KMS-11 (cell line): ENCODE measurements around the gene CFAP92.

Experiments
- H2AFZ ChIP-seq: fragments of 200-600 bp; sonication (generic); 2 replicates; pipeline ENCODE4 v1.6.1; 2016; ENCODE audit warnings: antibody characterized with exemption, mixed run types, low read depth
- H3K27ac ChIP-seq: fragments of 200-600 bp; sonication (generic); 2 replicates; pipeline ENCODE4 v1.6.1; 2016; ENCODE audit warnings: mild to moderate bottlenecking, mixed run types
- H3K27me3 ChIP-seq: fragments of 200-600 bp; sonication (generic); 2 replicates; pipeline ENCODE4 v1.6.1; 2017; ENCODE audit warnings: mild to moderate bottlenecking, low read depth, mixed run types, moderate library complexity; ENCODE audit not compliant: insufficient read depth
- H3K36me3 ChIP-seq: fragments of 200-600 bp; sonication (generic); 2 replicates; pipeline ENCODE4 v1.6.1; 2017; ENCODE audit warnings: mild to moderate bottlenecking, mixed run types; ENCODE audit not compliant: insufficient read depth
- H3K4me1 ChIP-seq: fragments of 200-600 bp; sonication (generic); 2 replicates; pipeline ENCODE4 v1.6.1; 2016; ENCODE audit warnings: mild to moderate bottlenecking, low read depth, mixed run types; ENCODE audit not compliant: poor library complexity, severe bottlenecking
- H3K4me2 ChIP-seq: fragments of 200-600 bp; sonication (generic); 2 replicates; pipeline ENCODE4 v1.7.0; 2016; ENCODE audit warnings: mild to moderate bottlenecking, mixed run types
- H3K4me3 ChIP-seq: fragments of 200-600 bp; sonication (generic); IDR thresholded peaks from 2 replicates; pipeline ENCODE4 v1.6.1; 2017; ENCODE audit warnings: low read depth, low read length, mixed read lengths; ENCODE audit not compliant: insufficient read depth
- H3K79me2 ChIP-seq: fragments of 200-600 bp; sonication (generic); 2 replicates; pipeline ENCODE4 v1.6.1; 2016; ENCODE audit warnings: low read depth, mixed run types; ENCODE audit not compliant: insufficient read depth
- H3K9ac ChIP-seq: fragments of 200-600 bp; sonication (generic); 2 replicates; pipeline ENCODE4 v1.6.1; 2016; ENCODE audit warnings: mild to moderate bottlenecking, mixed run types
- H4K20me1 ChIP-seq: fragments of 200-600 bp; sonication (generic); 2 replicates; pipeline ENCODE4 v1.6.1; 2016; ENCODE audit warnings: mild to moderate bottlenecking, mixed run types; ENCODE audit not compliant: insufficient read depth
- CTCF ChIP-seq: fragments of 200-600 bp; sonication (generic); conservative IDR thresholded peaks from 2 replicates; pipeline ENCODE4 v1.6.1; 2017; ENCODE audit warnings: low read depth, mild to moderate bottlenecking, antibody characterized with exemption, low read length, moderate library complexity, mixed read lengths

CFAP92 gene

GRCh38 chr3:128956440-128956839 lies 37.4 kb downstream of the CFAP92 start:
- no peak overlapping the region for H2AFZ ChIP-seq
- no peak overlapping the region for H3K27ac ChIP-seq
- H3K36me3 ChIP-seq, result no peaks in the 10 kb centered on the region
- TF ChIP-seq CTCF, result no peak
- no peak overlapping the region for H3K4me2 ChIP-seq
- H4K20me1 ChIP-seq, result no peaks in the 10 kb centered on the region
- H3K27me3 ChIP-seq, result no peaks in the 10 kb centered on the region
- no peak overlapping the region for H3K4me3 ChIP-seq
- no peaks in the 10 kb centered on the region for H3K79me2 ChIP-seq
- H3K4me1 ChIP-seq, result no peaks in the 10 kb centered on the region
- no peak overlapping the region for H3K9ac ChIP-seq

GRCh38 chr3:128950223-128950938 lies 43.5 kb downstream of the CFAP92 start:
- H2AFZ ChIP-seq, result no peak overlapping the region
- H3K4me2 ChIP-seq, result no peak overlapping the region
- no peak overlapping the region for H3K4me3 ChIP-seq
- H3K79me2 ChIP-seq, result no peaks in the 10 kb centered on the region
- no peak overlapping the region for H3K27ac ChIP-seq
- H3K36me3 ChIP-seq, result no peaks in the 10 kb centered on the region
- H3K9ac ChIP-seq, result no peak overlapping the region
- no peaks in the 10 kb centered on the region for H3K4me1 ChIP-seq
- H3K27me3 ChIP-seq, result no peaks in the 10 kb centered on the region
- no peaks in the 10 kb centered on the region for H4K20me1 ChIP-seq
- TF ChIP-seq CTCF, result 0 out of 2 replicates have a peak, but pooled peaks have one; percentile 27

GRCh38 chr3:128949158-128949557 lies 44.7 kb downstream of the CFAP92 start:
- TF ChIP-seq CTCF, result no peak
- H3K9ac ChIP-seq, result no peak overlapping the region
- no peaks in the 10 kb centered on the region for H3K4me1 ChIP-seq
- H3K79me2 ChIP-seq, result no peaks in the 10 kb centered on the region
- no peaks in the 10 kb centered on the region for H3K27me3 ChIP-seq
- H4K20me1 ChIP-seq, result no peaks in the 10 kb centered on the region
- H3K4me2 ChIP-seq, result no peak overlapping the region
- H3K27ac ChIP-seq, result no peak overlapping the region
- H3K4me3 ChIP-seq, result no peak overlapping the region
- H3K36me3 ChIP-seq, result no peaks in the 10 kb centered on the region
- no peak overlapping the region for H2AFZ ChIP-seq

- Histone ChIP-seq H3K36me3 (no peaks in the 10 kb centered on the region), H3K4me1 (no peaks in the 10 kb centered on the region), H3K27ac (no peak overlapping the region), H3K9ac (no peak overlapping the region), H3K27me3 (no peaks in the 10 kb centered on the region), H2AFZ (no peak overlapping the region), H3K4me2 (no peak overlapping the region), H3K79me2 (no peaks in the 10 kb centered on the region), H4K20me1 (no peaks in the 10 kb centered on the region), H3K4me3 (no peak overlapping the region)
- no peak for TF ChIP-seq CTCF
Measured at GRCh38 chr3:128946411-128946810, 47.5 kb downstream of the CFAP92 start.
